GM23248 (cell line): ENCODE data around the gene PODXL. TPM values are rescaled to one million over a fixed set of nuclear protein-coding genes. Genes with fewer than 3 reads are reported as not detected.

Experiments
- DNase-seq: peaks from one replicate; pipeline ENCODE4 v3.0.0-alpha.2; 2015
- H2AFZ ChIP-seq: fragments of 200-600 bp; sonication (generic); 2 replicates; pipeline ENCODE4 v1.6.1; 2016; ENCODE audit warnings: antibody characterized with exemption
- H3F3A ChIP-seq: fragments of 200-600 bp; sonication (generic); 2 replicates; pipeline ENCODE4 v1.6.1; 2016; ENCODE audit warnings: mild to moderate bottlenecking, antibody characterized with exemption, mixed run types; ENCODE audit not compliant: insufficient read depth
- H3K27ac ChIP-seq: fragments of 200-600 bp; sonication (generic); 2 replicates; pipeline ENCODE4 v1.5.1; 2016; ENCODE audit warnings: mild to moderate bottlenecking
- H3K27me3 ChIP-seq: fragments of 200-600 bp; sonication (generic); replicated peaks from 2 replicates; pipeline ENCODE4 v1.6.1; 2016; ENCODE audit warnings: mild to moderate bottlenecking; ENCODE audit not compliant: insufficient read depth
- H3K36me3 ChIP-seq: fragments of 200-600 bp; sonication (generic); 2 replicates; pipeline ENCODE4 v1.6.1; 2016; ENCODE audit warnings: low read depth, mild to moderate bottlenecking
- H3K4me1 ChIP-seq: fragments of 200-600 bp; sonication (generic); 2 replicates; pipeline ENCODE4 v1.6.1; 2016; ENCODE audit warnings: mild to moderate bottlenecking; ENCODE audit not compliant: insufficient read depth
- H3K4me2 ChIP-seq: fragments of 200-600 bp; sonication (generic); one replicate; pipeline ENCODE4 v1.6.1; 2016; ENCODE audit warnings: mild to moderate bottlenecking; ENCODE audit not compliant: unreplicated experiment
- H3K4me3 ChIP-seq: fragments of 200-600 bp; sonication (generic); 2 replicates; pipeline ENCODE4 v1.5.1; 2016; ENCODE audit warnings: mild to moderate bottlenecking
- H3K79me2 ChIP-seq: fragments of 200-600 bp; sonication (generic); 2 replicates; pipeline ENCODE4 v1.6.1; 2016; ENCODE audit warnings: mild to moderate bottlenecking; ENCODE audit not compliant: insufficient read depth
- H3K9ac ChIP-seq: fragments of 200-600 bp; sonication (generic); 2 replicates; pipeline ENCODE4 v1.6.1; 2016; ENCODE audit warnings: mild to moderate bottlenecking
- H3K9me2 ChIP-seq: fragments of 200-600 bp; sonication (generic); 2 replicates; pipeline ENCODE4 v1.6.1; 2016; ENCODE audit warnings: mixed run types, mild to moderate bottlenecking, moderate library complexity; ENCODE audit not compliant: insufficient read depth
- H3K9me3 ChIP-seq: fragments of 200-600 bp; sonication (generic); one replicate; pipeline ENCODE4 v1.6.1; 2017; ENCODE audit warnings: low read depth
- H4K20me1 ChIP-seq: fragments of 200-600 bp; sonication (generic); 2 replicates; pipeline ENCODE4 v1.6.0; 2016; ENCODE audit not compliant: insufficient read depth
- EZH2 ChIP-seq: fragments of 200-600 bp; sonication (generic); IDR thresholded peaks from 2 replicates; pipeline ENCODE4 v1.6.1; 2018; ENCODE audit warnings: antibody characterized with exemption, mild to moderate bottlenecking; ENCODE audit not compliant: insufficient read depth, poor library complexity, severe bottlenecking
- EZH2phosphoT487 ChIP-seq: fragments of 200-600 bp; sonication (generic); IDR thresholded peaks from 2 replicates; pipeline ENCODE4 v1.6.1; 2018; ENCODE audit warnings: antibody characterized with exemption, moderate library complexity, mild to moderate bottlenecking, low read depth; ENCODE audit not compliant: insufficient read depth
- WGBS, 2 experiments: methylation state at CpG; one replicate each; pipeline ENCODE4 v1.1.6; 2015 to 2017; ENCODE audit warnings: low lambda C conversion rate in 2 of 2, low coverage in 1 of 2; ENCODE audit errors: missing lambda C conversion rate in 2 of 2; 5-methylcytosine and 5-hydroxymethylcytosine counted together
- in situ Hi-C: fragments of 300-500 bp; cut with MboI; formaldehyde crosslinking; loops from 2 replicates; pipeline ENCODE4 v1.15.0; 2020
- polyA plus RNA-seq: library from polyadenylated mRNA; unstranded; fragments of >200 nt; fragmentation: Nextera tagmentation; extraction: Ambion mirVana; gene quantifications from 2 replicates; pipeline ENCODE4 v1.2.1, GENCODE V29; 2016
- total RNA-seq: library from RNA; depleted of rRNA; stranded (reverse); fragments of >200 nt; shearing (Covaris generic); gene quantifications from 2 replicates; pipeline ENCODE4 v1.2.3, GENCODE V29; 2014; rRNA removed

Gene PODXL
- total RNA-seq (42.7 and 50.1 TPM in 2 replicates), polyA plus RNA-seq (32.8 and 33.6 TPM in 2 replicates)

DNA sequence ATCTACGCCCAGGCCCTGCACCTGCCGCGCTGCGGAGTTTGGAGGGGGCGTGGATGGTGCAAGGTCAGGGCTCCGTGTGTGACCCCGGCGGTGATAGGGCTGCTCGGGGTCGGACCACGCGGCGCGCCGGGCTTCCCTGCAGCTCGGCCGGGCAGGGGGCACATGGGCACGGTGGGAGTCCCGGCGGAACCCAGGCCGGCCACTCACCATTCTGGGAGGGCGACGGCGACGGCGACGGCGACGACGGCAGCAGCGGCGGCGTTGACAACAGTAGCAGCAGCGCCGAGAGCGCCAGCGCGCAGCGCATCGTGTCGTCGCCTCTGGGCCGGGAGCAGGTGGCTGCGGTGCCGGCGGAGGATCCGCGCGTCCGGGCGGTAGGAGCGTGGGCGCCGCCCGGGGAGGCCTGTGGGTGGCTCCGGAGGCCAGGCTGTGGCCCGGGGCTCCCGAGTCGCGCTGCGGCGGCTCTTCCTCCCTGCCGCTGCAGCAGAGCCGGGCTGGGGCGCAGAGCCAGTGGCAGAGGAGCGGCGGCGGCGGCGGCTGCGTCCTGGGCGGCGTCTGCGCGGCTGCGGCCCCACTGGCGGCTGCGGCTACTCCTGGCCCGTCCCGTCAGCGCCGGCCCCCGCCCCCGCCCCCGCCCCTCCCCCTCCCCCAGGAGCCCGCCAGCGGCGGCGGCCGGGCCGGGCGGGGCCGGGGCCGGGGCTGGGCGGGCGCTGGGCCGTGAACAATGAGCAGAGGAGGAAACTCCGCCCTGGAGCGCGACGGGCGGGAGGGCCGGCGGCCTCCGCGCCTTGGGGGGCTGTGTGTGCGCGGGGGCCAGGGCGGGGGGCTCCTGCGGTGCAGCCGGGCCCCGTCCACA is at the start of gene PODXL:
Gene PODXL (minus strand): TSS at position 576 of the 856 bp plus-strand sequence. CDS start 269 bp downstream, at position 307.
- Histone ChIP-seq H3F3A (peaks cover 15% of the 10 kb centered on the region), H3K4me2 (peak within 1 kb of the TSS; percentile 95), H4K20me1 (no peaks in the 10 kb centered on the region), H3K4me1 (peaks cover 43% of the 10 kb centered on the region), H3K36me3 (no peaks in the 10 kb centered on the region), H3K9me2 (no peaks in the 10 kb centered on the region), H3K4me3 (peak within 1 kb of the TSS; percentile 80), H3K9ac (peak within 1 kb of the TSS; percentile 75), H3K27me3 (no peaks in the 10 kb centered on the region), H3K79me2 (peaks cover 57% of the 10 kb centered on the region), H2AFZ (peak within 1 kb of the TSS; percentile 89), H3K9me3 (no peaks in the 10 kb centered on the region), H3K27ac (no peak within 1 kb of the TSS)
- 2% methylated on average over 62 to 66 of the region's 112 CpGs for WGBS, 2 experiments
- TF ChIP-seq EZH2: no peak
- TF ChIP-seq EZH2phosphoT487: no peak
- peak; percentile 82 for DNase-seq
- in situ Hi-C loops: no loop called here

DNA sequence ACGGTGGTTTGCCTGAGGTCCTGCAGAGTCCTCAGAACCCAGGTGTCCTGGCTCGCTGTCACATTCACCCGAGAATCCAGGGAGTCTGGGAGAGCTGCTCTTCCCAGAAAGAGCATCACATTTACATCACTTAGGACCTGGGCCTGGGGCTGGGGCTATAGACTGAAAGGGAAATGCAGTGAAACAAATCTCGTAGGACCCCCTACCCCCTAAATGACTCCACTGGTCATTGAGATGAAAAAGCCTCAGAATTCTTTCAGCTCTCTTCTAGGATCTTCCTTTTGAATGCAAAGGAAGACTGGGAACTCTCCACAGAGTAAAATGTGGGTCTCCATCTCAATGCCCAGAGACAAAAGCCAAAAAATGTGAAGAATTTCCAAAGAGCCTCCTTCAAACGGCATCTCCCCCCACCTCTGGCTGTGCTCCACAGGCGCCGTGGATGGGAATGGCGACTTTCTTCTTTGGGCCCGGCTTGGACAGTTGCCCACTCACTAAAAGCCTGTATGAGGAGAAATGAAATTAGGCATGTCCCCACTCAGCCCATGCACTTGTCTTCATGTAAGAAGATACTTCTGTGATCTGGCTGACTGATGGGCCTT is 49.0 kb upstream of the PODXL start:
- Histone ChIP-seq H3K27me3 (no peaks in the 10 kb centered on the region), H3K9ac (no peak overlapping the region; the same call in 1 of the 2 replicates), H3F3A (peaks cover 30% of the 10 kb centered on the region), H3K4me3 (no peak overlapping the region), H3K36me3 (no peaks in the 10 kb centered on the region), H4K20me1 (no peaks in the 10 kb centered on the region), H3K9me2 (no peaks in the 10 kb centered on the region), H3K4me2 (peak overlapping the region; percentile 37), H3K9me3 (no peaks in the 10 kb centered on the region), H2AFZ (no peak overlapping the region), H3K4me1 (peaks cover 50% of the 10 kb centered on the region), H3K79me2 (no peaks in the 10 kb centered on the region), H3K27ac (peak overlapping the region; percentile 39)
- DNase-seq: peak; percentile 22
- 53 to 57% methylated on average over 9 of the region's 9 CpGs for WGBS, 2 experiments
- in situ Hi-C loops: no loop called here
- TF ChIP-seq EZH2phosphoT487 (no peak), EZH2 (no peak)

DNA sequence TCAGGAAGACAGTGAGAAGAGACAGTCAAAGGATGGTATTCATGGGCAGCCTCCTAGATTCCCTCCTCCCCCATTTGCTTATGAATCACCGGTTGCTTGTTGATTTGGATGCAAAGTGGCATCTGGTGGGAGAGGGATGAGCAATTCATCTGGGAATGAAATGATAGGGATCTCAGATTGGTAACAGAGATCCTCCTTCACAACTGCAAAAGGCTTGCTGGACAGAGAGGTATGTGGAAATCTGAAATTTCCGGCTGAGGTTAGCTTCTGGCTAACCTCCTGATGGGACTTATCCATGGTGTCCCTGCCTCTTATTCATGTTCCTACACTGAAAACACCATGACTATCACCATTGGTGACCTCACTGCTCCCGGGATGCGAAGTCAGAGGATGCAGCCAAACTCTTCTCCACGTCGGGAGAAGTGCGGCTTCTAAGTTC is 48.4 kb upstream of the PODXL start:
- peak overlapping the region; percentile 59 for H3K27ac ChIP-seq
- peak; percentile 95 for DNase-seq
- no peaks in the 10 kb centered on the region for H3K36me3 ChIP-seq
- peaks cover 30% of the 10 kb centered on the region for H3F3A ChIP-seq
- WGBS, 2 experiments: 2 to 6% methylated on average over 7 of the region's 7 CpGs
- no peak overlapping the region for H2AFZ ChIP-seq
- H3K9ac ChIP-seq: peak overlapping the region; percentile 35; the same call in 1 of the 2 replicates
- no peaks in the 10 kb centered on the region for H4K20me1 ChIP-seq
- no peaks in the 10 kb centered on the region for H3K79me2 ChIP-seq
- no peak overlapping the region for H3K4me3 ChIP-seq
- in situ Hi-C loops: no loop called here
- no peaks in the 10 kb centered on the region for H3K9me3 ChIP-seq
- no peak for TF ChIP-seq EZH2
- TF ChIP-seq EZH2phosphoT487: peak; percentile 97
- H3K9me2 ChIP-seq: no peaks in the 10 kb centered on the region
- peaks cover 47% of the 10 kb centered on the region for H3K4me1 ChIP-seq
- H3K4me2 ChIP-seq: peak overlapping the region; percentile 70
- no peaks in the 10 kb centered on the region for H3K27me3 ChIP-seq

DNA sequence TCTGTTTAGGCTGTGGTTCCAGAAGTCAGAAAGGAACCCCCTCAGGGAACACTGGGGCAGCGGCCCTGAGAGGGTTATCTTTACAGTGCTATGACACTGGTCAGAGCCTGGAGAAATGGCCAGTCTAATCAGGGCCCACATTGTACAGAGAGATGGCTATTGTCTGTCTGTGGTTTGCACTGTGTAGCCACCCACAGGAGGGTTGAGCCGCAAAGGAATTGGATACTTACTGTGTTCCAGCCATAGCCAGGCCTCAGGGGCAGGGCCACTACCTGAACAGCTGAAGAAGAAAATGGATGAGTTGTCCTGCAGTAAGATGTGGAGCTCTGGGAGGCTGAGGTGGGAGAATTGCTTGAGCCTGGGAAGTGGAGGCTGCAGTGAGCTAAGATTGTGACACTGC is 47.5 kb upstream of the PODXL start:
- Histone ChIP-seq H3K4me1 (peaks cover 47% of the 10 kb centered on the region), H2AFZ (no peak overlapping the region)

More for the DNA sequence above, 47.5 kb upstream of the PODXL start:
- 91 to 93% methylated on average over 2 of the region's 2 CpGs for WGBS, 2 experiments
- H3K27ac ChIP-seq: peak overlapping the region; percentile 59; the same call in 1 of the 2 replicates
- H4K20me1 ChIP-seq: no peaks in the 10 kb centered on the region
- no peak overlapping the region for H3K4me3 ChIP-seq
- no peaks in the 10 kb centered on the region for H3K9me3 ChIP-seq
- H3K4me2 ChIP-seq: peak overlapping the region; percentile 70
- peaks cover 30% of the 10 kb centered on the region for H3F3A ChIP-seq
- no peaks in the 10 kb centered on the region for H3K79me2 ChIP-seq
- TF ChIP-seq EZH2 (no peak), EZH2phosphoT487 (no peak)
- H3K27me3 ChIP-seq: no peaks in the 10 kb centered on the region
- H3K36me3 ChIP-seq: no peaks in the 10 kb centered on the region
- in situ Hi-C loops: no loop called here
- no peaks in the 10 kb centered on the region for H3K9me2 ChIP-seq
- DNase-seq: no peak
- no peak overlapping the region for H3K9ac ChIP-seq
